Small intestine (tissue), 7 donors: Measurements from ENCODE around the gene ITGA4. TPM values are rescaled to one million over a fixed set of nuclear protein-coding genes. Genes with fewer than 3 reads are reported as not detected.

ENCODE experiments used
- DNase-seq, 2 donors: peaks; one replicate each; pipeline versions ENCODE4 v3.0.0 to v3.0.0-alpha.2; 2013
- FAIRE-seq: peaks from 2 replicates; lab custom pipeline; 2012; peaks lifted over from hg19 to GRCh38; lab: Jason Lieb, UNC
- H3K27ac ChIP-seq, 3 donors: one replicate each; pipeline ENCODE4 v1.5.1; 2013; ENCODE audit warnings: low read length in 2 of 3, mild to moderate bottlenecking in 2 of 3, control low read depth in 1 of 3, inconsistent platforms in 1 of 3, low read depth in 1 of 3, moderate library complexity in 1 of 3
- H3K27me3 ChIP-seq, 3 donors: one replicate each; pipeline ENCODE4 v1.6.1; 2013; ENCODE audit warnings: low read length in 3 of 3, inconsistent platforms in 1 of 3; ENCODE audit not compliant: control insufficient read depth in 3 of 3, insufficient read depth in 3 of 3
- H3K36me3 ChIP-seq, 3 donors: one replicate each; pipeline ENCODE4 v1.6.1; 2013; ENCODE audit warnings: low read length in 3 of 3, inconsistent platforms in 1 of 3, low read depth in 1 of 3, mild to moderate bottlenecking in 1 of 3, moderate library complexity in 1 of 3; ENCODE audit not compliant: control insufficient read depth in 3 of 3, insufficient read depth in 2 of 3
- H3K4me1 ChIP-seq, 3 donors: one replicate each; pipeline ENCODE4 v1.6.1; 2013; ENCODE audit warnings: low read length in 2 of 3, inconsistent platforms in 1 of 3, low read depth in 1 of 3, mild to moderate bottlenecking in 1 of 3, moderate library complexity in 1 of 3; ENCODE audit not compliant: control insufficient read depth in 3 of 3, insufficient read depth in 2 of 3
- H3K4me3 ChIP-seq, 3 donors: one replicate each; pipeline ENCODE4 v1.5.1; 2013; ENCODE audit warnings: low read length in 3 of 3, control low read depth in 1 of 3, inconsistent platforms in 1 of 3, low read depth in 1 of 3, mild to moderate bottlenecking in 1 of 3, moderate library complexity in 1 of 3
- H3K9me3 ChIP-seq, 2 donors: one replicate each; pipeline ENCODE4 v1.6.1; 2013; ENCODE audit warnings: low read depth in 1 of 2, low read length in 1 of 2; ENCODE audit not compliant: control insufficient read depth in 2 of 2, insufficient read depth in 1 of 2
- WGBS, 3 donors: extraction: QIAGEN DNeasy Blood & Tissue Kit; methylation state at CpG; one replicate each; pipeline ENCODE4 v1.1.7; 2013; 5-methylcytosine and 5-hydroxymethylcytosine counted together
- polyA plus RNA-seq, 4 donors: library from polyadenylated mRNA; stranded (reverse) in 3 of 4; unstranded in 1 of 4; fragments of 200-250 nt in 3 of 4; fragments of 120-200 nt in 1 of 4; gene quantifications; one replicate each; pipeline versions ENCODE4 v1.2.1 to v1.2.3, GENCODE V29; 2013
- donor health status: healthy with polysubstance abuse.
- donor health status: control.
- donor health status: control.
- donor health status: Bipolar disorder and iron deficiency.
- donor health status: healthy.

The ITGA4 gene
- polyA plus RNA-seq, 4 donors = 0.89 to 13.5 (median 2.1) TPM

DNA sequence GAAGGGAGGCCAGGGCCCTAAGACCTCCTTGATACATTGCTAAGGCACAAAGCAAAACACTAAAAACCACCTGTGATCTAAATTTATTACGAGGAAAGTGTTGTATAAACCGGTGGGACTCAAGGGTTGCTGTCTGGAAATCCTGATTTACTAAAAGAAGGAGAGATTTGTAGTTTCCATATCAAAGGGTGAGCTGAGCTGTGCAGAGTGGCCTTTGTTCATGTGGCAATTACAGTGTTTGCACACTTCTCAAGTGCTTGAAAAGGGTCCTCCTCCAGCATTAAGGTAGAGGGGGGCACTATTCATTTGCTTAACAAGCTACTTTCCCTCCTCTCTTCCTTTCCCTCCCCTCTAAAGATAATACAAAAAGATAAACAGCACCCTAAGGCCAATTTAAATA lies 30.5 kb upstream of the ITGA4 start:
- FAIRE-seq (no peak), DNase-seq (no peak)
- no peaks in the 10 kb centered on the region for H3K36me3 ChIP-seq
- no peak overlapping the region for H3K27ac ChIP-seq
- H3K4me3 ChIP-seq = no peak overlapping the region
- no peaks in the 10 kb centered on the region for H3K4me1 ChIP-seq
- H3K9me3 ChIP-seq = peaks cover 0 to 2% of the 10 kb centered on the region in 2 donors
- H3K27me3 ChIP-seq = no peaks in the 10 kb centered on the region
- 25 to 62% (median 51%) methylated on average over 2 of the region's 2 CpGs for WGBS, 3 donors

DNA sequence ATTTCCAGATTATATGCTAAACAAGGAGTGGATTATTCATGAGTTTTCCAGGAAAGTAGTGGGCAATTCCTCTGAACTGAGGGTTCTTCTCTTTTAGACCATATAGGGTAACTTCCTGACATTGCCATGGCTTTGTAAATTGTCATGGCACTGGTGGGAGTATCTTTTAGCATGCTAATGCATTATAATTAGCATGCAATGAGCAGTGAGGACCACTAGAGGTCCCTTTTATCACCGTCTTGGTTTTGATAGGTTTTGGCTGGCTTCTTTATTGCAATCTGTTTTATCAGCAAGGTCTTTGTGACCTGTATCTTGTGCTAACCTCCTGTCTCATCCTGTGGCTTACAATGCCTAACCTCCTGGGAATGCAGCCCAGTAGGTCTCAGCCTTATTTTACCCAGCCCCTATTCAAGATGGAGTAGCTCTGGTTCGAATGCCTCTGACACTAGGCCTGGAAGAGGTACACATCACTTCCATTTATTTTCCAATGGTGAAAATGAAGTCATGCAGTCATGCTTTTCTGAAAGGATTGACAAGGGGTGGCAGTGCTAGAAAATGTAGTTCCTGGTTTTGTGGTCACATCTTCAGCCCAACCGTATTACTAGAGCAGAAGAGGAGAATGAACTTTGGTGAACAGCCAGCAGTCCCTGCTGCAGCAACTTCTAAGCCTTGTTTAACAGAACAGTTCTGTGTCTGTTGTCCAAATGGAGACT lies 26.6 kb upstream of the ITGA4 start:
- FAIRE-seq (no peak), DNase-seq (peak in 1 of 2 donors; percentile 20)
- Histone ChIP-seq H3K4me3 (no peak overlapping the region), H3K27ac (no peak overlapping the region), H3K4me1 (no peaks in the 10 kb centered on the region), H3K9me3 (peaks cover 0 to 2% of the 10 kb centered on the region in 2 donors), H3K36me3 (no peaks in the 10 kb centered on the region), H3K27me3 (no peaks in the 10 kb centered on the region)
- WGBS, 3 donors = 35 to 54% (median 47%) methylated on average over 3 of the region's 3 CpGs

DNA sequence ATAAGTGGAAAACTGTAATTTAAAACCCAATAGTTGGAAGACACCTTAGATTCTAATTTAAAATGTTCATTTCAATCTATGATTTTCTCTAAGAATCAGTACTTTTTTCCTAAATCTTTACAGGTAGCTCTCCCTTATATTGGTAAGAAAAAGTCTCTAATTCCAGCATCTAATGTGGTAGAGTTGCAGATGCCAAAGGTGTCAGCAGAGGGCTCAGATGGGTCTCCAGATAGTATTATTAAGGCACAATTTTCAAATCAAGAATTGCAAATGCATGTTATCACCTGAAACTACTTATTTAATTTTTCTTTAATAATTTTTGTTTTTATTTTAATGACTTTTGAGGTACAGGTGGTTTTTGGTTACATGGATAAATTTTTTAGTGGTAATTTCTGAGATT lies 25.5 kb upstream of the ITGA4 start:
- DNase-seq (no peak), FAIRE-seq (no peak)
- Histone ChIP-seq H3K36me3 (no peaks in the 10 kb centered on the region), H3K4me3 (no peak overlapping the region), H3K9me3 (no peaks in the 10 kb centered on the region), H3K27ac (no peak overlapping the region), H3K4me1 (no peaks in the 10 kb centered on the region), H3K27me3 (no peaks in the 10 kb centered on the region)

DNA sequence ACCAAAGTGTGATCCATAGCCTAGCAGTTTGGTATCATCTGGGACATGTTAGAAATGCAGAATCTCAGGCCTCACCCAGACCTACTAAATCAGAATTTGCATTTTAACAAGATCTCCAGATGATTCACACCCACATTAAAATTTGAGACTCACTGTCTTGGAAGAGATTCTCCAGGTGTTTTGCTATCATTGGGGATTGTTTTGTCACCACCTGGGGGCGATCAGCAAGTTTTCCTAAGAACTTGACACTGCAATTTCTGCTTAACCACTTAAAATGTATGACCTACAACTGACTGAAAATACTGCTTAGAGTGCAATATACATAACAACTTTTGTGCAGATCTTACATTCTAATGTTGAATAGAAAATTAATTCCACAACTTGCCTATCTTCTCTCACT lies 18.9 kb upstream of the ITGA4 start:
- Histone ChIP-seq H3K4me1 (no peaks in the 10 kb centered on the region), H3K36me3 (no peaks in the 10 kb centered on the region), H3K9me3 (no peaks in the 10 kb centered on the region), H3K27ac (no peak overlapping the region), H3K4me3 (no peak overlapping the region), H3K27me3 (no peaks in the 10 kb centered on the region)
- DNase-seq = peak in 1 of 2 donors; percentile 16
- no peak for FAIRE-seq
- WGBS, 3 donors = 26 to 35% (median 28%) methylated on average over 1 of the region's 1 CpG

DNA sequence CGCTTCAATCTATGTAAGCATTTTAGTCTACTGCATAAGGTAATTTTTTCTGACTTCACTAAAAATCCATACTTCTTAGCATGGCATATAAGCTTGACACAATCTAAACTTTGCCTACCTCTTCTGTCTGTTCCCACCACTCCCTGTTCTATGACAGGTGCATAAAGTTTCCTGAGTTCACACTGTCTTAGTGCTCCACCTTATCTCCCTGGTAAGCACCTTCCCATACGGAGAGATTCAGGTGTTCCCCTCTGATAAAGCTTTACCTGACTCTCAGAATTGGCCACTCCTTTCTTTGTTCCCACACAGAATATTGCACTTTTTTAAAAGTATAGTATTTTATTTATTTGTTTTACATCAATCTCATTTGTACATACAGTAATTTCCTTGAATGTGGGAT lies 16.8 kb upstream of the ITGA4 start:
- WGBS, 3 donors = 55 to 82% (median 80%) methylated on average over 2 of the region's 2 CpGs
- DNase-seq = no peak
- no peaks in the 10 kb centered on the region for H3K4me1 ChIP-seq

DNA sequence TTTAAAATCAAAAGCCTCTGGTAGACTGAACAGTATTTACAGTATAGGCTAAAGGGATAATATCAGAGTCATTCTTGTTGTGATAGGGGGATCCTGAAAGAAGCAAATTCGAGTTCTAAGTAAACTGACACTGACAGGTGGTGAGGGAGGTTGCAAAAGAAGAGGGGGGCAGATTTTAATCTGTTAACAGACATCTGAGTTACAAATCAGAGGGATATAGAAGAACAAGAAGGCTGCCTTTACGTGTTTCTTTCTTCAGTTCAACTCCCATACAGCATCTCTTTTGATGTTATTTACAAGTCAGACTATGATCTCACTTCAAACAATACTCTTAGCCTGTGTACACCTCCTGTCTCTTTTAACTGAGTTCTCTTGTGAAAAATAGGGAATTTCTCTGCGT lies 16.3 kb upstream of the ITGA4 start:
- H3K4me3 ChIP-seq = no peak overlapping the region
- no peaks in the 10 kb centered on the region for H3K36me3 ChIP-seq
- no peaks in the 10 kb centered on the region for H3K27me3 ChIP-seq
- H3K4me1 ChIP-seq = no peaks in the 10 kb centered on the region
- no peak for FAIRE-seq
- WGBS, 3 donors = 35 to 56% (median 43%) methylated on average over 3 of the region's 3 CpGs
- no peak for DNase-seq
- H3K9me3 ChIP-seq = no peaks in the 10 kb centered on the region
- no peak overlapping the region for H3K27ac ChIP-seq

More for the DNA sequence above, 16.8 kb upstream of the ITGA4 start:
- Histone ChIP-seq H3K27me3 (no peaks in the 10 kb centered on the region), H3K9me3 (no peaks in the 10 kb centered on the region), H3K4me3 (no peak overlapping the region), H3K27ac (no peak overlapping the region), H3K36me3 (no peaks in the 10 kb centered on the region)
- no peak for FAIRE-seq

DNA sequence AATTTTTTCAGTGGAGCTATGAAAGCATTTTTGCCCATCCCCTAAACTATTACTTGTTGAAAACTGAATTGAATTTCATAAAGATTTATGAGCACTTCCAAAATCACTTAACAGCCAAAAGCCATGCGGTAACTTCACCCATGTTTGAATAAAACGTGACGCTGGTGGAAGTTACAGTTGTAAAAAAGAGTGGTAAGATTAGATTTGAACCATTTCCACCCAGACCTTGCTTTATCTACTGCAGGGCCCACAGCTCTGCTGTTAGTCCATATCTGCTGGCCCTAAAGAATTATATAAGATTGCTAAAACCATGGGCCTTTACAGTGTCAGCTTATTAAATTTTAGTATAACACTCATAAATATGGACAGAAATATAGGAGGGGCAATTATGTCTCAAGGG lies 15.5 kb upstream of the ITGA4 start:
- Histone ChIP-seq H3K9me3 (no peaks in the 10 kb centered on the region), H3K36me3 (no peaks in the 10 kb centered on the region), H3K27me3 (no peaks in the 10 kb centered on the region), H3K4me1 (no peaks in the 10 kb centered on the region), H3K4me3 (no peak overlapping the region), H3K27ac (no peak overlapping the region)
- FAIRE-seq (no peak), DNase-seq (no peak)
- 23 to 42% (median 33%) methylated on average over 3 of the region's 3 CpGs for WGBS, 3 donors

DNA sequence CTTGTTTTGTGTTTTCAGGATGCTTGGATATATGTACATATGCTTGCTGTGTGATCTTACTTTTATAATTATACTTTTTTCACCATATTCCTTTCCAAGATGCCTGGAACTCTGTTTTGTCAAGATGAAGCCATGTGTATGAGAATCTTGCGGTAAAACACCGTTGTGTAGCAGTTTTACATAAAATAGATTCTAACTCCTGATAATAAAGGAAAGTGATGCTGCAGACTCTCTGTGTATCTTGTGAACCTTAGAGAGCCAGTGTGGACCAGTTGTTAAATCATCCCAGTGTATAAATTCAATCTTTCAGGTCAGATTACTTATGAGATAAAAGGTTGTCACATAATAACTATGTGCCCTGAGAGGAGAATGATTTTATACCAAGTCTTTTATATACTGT lies 12.5 kb upstream of the ITGA4 start:
- no peak for FAIRE-seq
- H3K36me3 ChIP-seq = no peaks in the 10 kb centered on the region
- 73 to 78% (median 74%) methylated on average over 2 of the region's 2 CpGs for WGBS, 3 donors

DNA sequence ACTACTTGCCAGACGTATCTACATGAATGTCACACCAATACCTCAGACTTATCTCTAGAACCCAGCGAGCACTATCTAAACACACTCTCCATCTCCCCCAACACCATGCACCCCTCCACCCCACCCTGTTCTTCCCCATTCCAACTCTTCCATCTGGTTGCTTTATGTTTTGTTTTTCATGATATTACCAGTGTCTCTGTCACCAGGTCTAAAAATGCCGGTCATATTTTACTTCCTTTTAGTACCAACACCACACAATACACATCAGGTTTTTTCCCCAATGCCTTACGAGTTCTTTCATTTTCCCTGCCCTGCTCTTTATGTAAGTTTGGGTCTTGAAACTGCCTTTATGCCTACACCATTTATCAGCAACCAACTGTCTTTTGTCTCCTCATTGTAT lies 10.2 kb upstream of the ITGA4 start:
- no peaks in the 10 kb centered on the region for H3K4me1 ChIP-seq
- H3K9me3 ChIP-seq = no peaks in the 10 kb centered on the region
- WGBS, 3 donors = 61 to 74% (median 61%) methylated on average over 4 of the region's 4 CpGs
- DNase-seq = no peak
- H3K27ac ChIP-seq = no peak overlapping the region
- H3K27me3 ChIP-seq = no peaks in the 10 kb centered on the region
- FAIRE-seq = no peak
- no peaks in the 10 kb centered on the region for H3K36me3 ChIP-seq
- no peak overlapping the region for H3K4me3 ChIP-seq

More for the DNA sequence above, 12.5 kb upstream of the ITGA4 start:
- Histone ChIP-seq H3K27ac (no peak overlapping the region), H3K4me1 (no peaks in the 10 kb centered on the region), H3K27me3 (no peaks in the 10 kb centered on the region), H3K9me3 (no peaks in the 10 kb centered on the region), H3K4me3 (no peak overlapping the region)
- DNase-seq = no peak
